Fibroblast of the aortic adventitia (primary cell): ENCODE results near the gene RFX1. TPM values are rescaled to one million over a fixed set of nuclear protein-coding genes. Genes with fewer than 3 reads are reported as not detected.
"Not testable (repeated sequence)": the region's sequence is repeated elsewhere in the genome, so short reads cannot be mapped to it uniquely, and the experiment has no call there.

Source experiments
- DNase-seq: peaks from one replicate; pipeline ENCODE4 v3.0.0-alpha.2; 2010; ENCODE audit warnings: low read depth
- H3K4me3 ChIP-seq: 2 replicates; pipeline ENCODE4 v1.5.1; 2011; ENCODE audit warnings: low read depth, mild to moderate bottlenecking, control low read depth, low read length, moderate library complexity
- total RNA-seq: library from RNA; depleted of rRNA; stranded (reverse); fragments of >200 nt; gene quantifications from 2 replicates; pipeline ENCODE4 v1.2.3, GENCODE V29; 2012; ENCODE audit warnings: low replicate concordance
- TF ChIP-seq, protein P1 (sequence below): IDR thresholded peaks from 2 replicates; pipeline ENCODE4 v1.5.1; 2011; ENCODE audit warnings: mild to moderate bottlenecking, low read length, control low read depth, inconsistent platforms; ENCODE audit not compliant: insufficient read depth

Gene RFX1
- total RNA-seq, 1 donor = 3.4 TPM

DNA sequence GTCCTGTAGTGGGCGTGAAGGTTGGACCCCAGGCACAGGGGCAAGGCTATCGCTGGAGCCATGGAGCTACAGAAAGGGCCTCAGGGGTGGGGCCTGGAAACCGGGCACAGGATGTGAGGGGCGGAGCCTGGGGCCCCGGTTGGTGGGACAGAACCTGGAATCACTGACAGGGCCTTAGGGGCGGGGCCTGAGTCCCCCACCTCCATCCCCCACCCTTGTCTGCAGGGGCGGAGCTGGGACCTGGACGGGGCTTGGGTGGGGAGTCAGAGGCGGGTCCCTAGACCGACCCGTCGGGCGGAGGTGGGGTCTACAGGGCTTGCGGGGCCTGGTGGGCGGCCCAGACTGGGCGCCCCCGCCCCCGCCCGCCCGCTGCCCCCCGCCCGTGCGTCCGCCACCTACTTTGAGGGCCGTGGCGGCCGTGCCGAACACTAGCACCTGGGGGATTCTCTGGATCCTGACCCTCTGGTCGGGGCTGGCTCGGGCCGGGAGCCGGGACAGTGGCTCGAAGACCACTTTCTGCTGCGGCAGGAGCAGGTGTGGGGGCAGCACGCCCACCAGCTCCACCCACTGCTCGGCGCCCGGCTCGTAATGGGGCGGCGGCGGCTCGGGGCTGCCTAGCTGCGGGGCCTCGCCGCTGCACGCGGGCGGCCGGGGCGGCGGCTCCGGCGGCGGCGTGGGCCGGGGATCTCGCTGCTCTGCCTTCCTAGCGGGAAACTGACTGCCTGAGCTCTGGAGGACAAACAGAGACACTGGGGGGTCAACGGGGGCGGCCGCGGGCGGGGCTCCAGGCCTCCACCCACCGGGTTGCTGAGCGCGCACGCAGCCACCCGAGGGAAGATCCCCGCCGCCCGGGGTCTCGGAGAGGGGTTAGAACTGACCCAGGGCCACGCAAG, 27.5 kb downstream of the RFX1 start:
- DNase-seq = no peak
- no peak overlapping the region for H3K4me3 ChIP-seq
- TF ChIP-seq, protein P1, sequence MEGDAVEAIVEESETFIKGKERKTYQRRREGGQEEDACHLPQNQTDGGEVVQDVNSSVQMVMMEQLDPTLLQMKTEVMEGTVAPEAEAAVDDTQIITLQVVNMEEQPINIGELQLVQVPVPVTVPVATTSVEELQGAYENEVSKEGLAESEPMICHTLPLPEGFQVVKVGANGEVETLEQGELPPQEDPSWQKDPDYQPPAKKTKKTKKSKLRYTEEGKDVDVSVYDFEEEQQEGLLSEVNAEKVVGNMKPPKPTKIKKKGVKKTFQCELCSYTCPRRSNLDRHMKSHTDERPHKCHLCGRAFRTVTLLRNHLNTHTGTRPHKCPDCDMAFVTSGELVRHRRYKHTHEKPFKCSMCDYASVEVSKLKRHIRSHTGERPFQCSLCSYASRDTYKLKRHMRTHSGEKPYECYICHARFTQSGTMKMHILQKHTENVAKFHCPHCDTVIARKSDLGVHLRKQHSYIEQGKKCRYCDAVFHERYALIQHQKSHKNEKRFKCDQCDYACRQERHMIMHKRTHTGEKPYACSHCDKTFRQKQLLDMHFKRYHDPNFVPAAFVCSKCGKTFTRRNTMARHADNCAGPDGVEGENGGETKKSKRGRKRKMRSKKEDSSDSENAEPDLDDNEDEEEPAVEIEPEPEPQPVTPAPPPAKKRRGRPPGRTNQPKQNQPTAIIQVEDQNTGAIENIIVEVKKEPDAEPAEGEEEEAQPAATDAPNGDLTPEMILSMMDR = no peak

DNA sequence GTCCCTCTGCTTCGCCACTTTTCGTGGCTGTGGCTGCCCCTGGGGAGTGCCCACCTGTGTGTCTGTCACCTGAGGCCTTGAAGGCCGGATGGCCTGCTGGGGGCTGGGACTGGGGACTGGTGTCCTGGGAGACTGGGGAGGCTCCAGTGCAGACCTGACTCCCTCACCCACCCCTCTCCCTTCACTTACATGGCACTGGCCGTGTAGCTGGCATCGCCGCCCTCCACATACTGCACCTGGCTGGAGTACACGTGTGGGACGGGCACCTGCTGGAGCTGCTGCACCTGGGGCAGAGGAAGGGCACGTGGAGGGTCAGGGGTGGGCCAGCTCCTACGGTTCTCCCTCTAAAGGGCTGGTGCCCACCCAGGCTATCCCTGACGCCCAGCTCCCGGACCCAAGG, 28.3 kb downstream of the RFX1 start:
- no peak for DNase-seq
- TF ChIP-seq, protein P1 = no peak

DNA sequence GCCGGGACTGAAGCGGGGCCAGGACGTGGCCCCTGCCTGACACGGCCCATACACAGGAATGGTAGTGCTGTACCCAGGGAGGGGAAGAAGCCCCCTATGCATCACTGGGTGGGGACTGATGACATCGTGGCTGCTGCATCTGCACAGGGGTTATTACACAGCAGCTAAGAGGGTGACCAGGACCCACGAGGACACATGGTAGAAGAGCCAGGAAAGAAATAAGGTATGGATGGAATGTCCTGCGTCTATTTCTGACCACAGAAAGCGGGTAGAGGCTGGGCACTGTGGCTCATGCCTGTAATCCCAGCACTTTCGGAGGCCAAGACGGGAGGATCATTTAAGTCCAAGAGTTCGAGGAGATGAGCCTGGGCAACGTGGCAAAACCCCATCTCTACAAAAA, 29.7 kb downstream of the RFX1 start:
- TF ChIP-seq, protein P1 = no peak

More for the DNA sequence above, 28.3 kb downstream of the RFX1 start:
- no peak overlapping the region for H3K4me3 ChIP-seq

DNA sequence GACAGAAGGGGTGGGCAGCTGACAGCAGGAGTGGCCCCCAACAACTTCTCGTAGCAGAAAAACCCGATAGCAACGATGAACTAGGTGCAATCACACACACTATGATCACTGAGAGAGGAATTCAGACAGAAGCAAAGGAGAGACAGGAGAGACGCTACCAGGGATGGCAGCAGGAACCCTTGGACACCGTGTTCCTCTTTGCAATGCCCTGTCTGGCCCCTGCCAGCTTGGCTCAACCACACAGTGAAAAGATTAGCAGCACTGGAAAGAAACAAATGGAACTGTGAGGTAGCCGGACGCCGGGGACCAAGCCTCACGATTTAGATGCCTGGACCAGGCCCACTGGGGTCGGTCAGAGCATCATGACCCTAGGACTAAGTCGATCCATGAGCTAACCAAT, 30.2 kb downstream of the RFX1 start:
- no peak for DNase-seq
- H3K4me3 ChIP-seq = no peak overlapping the region

More for the DNA sequence above, 29.7 kb downstream of the RFX1 start:
- no peak for DNase-seq
- no peak overlapping the region for H3K4me3 ChIP-seq

DNA sequence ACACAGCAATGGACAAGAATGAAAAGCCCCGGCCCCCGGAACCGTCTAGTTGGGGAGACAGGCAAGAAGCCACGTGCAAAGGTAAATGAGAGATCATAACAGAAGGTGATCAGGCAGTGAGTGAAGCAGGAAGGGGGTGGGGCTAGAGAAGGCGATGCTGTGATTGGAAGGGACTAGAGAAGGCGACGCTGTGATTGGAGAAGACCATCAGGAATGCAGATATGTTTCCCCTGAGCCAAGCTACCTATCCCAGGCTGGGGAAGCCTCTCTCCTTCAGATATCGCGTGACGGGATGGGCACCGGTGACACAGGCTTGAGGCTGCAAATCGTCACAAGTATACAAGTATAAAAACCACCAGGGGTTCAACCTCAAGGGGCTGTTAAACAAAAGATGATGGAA, 32.0 kb downstream of the RFX1 start:
- TF ChIP-seq, protein P1 = no peak
- H3K4me3 ChIP-seq = no peak overlapping the region
- no peak for DNase-seq

More for the DNA sequence above, 30.2 kb downstream of the RFX1 start:
- TF ChIP-seq, protein P1 = no peak

DNA sequence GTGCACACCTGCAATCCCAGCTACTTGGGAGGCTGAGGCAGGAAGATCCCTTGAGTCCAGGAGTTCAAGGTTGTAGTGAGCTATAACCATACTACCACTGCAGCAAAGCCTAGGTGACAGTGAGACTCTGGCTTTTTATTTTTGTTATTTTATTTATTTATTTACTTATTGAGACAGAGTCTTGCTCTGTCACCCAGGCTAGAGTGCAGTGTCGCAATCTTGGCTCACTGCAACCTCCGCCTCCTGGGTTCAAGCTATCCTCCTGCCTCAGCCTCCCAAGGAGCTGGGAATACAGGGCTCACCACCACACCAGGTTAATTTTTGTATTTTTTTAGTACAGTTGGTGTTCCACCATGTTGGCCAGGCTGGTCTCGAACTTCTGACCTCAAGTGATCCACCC, 32.6 kb downstream of the RFX1 start:
- not testable (repeated sequence) for H3K4me3 ChIP-seq, DNase-seq

DNA sequence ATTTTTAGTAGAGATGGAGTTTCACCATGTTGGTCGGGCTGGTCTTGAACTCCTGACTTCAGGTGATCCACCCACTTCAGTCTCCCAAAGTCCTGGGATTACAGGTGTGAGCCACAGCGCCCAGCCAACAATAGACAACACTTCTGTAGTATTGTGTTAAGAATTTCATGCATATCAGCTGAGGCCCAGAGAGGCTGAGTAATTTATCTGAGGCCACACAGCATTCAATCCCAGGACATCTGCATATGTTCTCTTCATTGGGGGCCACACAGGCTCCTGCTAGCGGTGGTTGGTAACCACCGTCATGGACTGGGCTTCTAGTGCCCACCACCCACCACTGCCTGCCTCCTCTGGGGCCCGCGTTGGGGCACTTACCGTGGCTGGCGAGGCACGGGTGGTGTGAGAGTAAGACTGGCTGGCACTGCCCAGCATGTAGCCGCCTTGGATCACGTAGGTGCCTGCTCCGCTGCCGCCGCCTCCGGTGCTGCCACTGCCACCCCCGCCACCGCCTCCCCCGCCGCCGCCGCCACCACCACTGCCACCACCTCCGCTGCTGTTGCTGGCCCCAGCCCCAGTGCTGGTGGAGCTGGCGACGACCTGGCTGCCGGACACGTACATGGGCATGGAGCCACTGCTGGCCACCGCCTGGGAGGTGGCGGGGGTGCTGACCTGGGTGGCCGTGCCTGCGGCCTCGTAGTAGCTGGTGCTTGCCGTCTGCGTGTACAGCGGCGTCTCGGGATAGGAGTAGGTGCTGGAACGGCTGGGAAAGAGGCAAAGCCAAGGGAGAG, 33.6 kb downstream of the RFX1 start:
- TF ChIP-seq, protein P1 = no peak
- DNase-seq = no peak
- no peak overlapping the region for H3K4me3 ChIP-seq

DNA sequence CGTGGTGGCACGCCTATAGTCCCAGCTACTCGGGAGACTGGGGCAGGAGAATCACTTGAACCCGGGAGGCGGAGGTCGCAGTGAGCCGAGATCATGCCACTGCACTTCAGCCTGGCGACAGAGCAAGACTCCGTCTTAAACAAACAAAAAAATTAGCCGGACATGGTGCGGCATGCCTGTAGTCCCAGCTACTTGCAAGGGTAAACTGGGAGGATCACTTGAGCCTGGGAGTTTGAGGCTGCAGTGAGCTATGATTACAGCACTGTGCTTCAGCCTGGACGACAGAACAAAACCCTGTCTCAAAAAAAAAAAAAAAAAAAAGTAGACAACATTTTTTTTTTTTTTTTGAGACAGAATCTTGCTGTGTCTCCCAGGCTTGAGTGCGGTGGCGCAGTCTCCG, 34.3 kb downstream of the RFX1 start:
- H3K4me3 ChIP-seq, DNase-seq: not testable (repeated sequence)
